Right atrium auricular region (tissue), 2 donors: ENCODE results near the gene TSPAN1. TPM values are rescaled to one million over a fixed set of nuclear protein-coding genes. Genes with fewer than 3 reads are reported as not detected.

Source experiments
- DNase-seq: peaks from one replicate; pipeline ENCODE4 v3.0.0-alpha.2; 2019; ENCODE audit warnings: low spot score
- H3K27ac ChIP-seq, 2 donors: fragments of 200-600 bp; sonication (generic); 1 replicate in 1 of 2; 2 replicates in 1 of 2; pipeline ENCODE4 v1.5.1; 2016 to 2019
- H3K27me3 ChIP-seq, 2 donors: fragments of 200-600 bp; sonication (generic); one replicate each; pipeline versions ENCODE4 v1.5.1 to v1.6.0; 2017 to 2019
- H3K36me3 ChIP-seq: fragments of 200-600 bp; sonication (generic); one replicate; pipeline ENCODE4 v1.5.1; 2016
- H3K4me1 ChIP-seq, 2 donors: fragments of 200-600 bp; sonication (generic); one replicate each; pipeline versions ENCODE4 v1.5.1 to v1.6.0; 2017 to 2019
- H3K4me3 ChIP-seq, 2 donors: fragments of 200-600 bp; sonication (generic); 1 replicate in 1 of 2; 2 replicates in 1 of 2; pipeline ENCODE4 v1.5.1; 2017 to 2019; ENCODE audit warnings: mild to moderate bottlenecking in 1 of 2, moderate library complexity in 1 of 2
- H3K9me3 ChIP-seq, 2 donors: fragments of 200-600 bp; sonication (generic); one replicate each; pipeline ENCODE4 v1.5.1; 2019
- total RNA-seq, 2 donors: library from RNA; depleted of rRNA; stranded (reverse); fragments of >200 nt; gene quantifications; one replicate each; pipeline ENCODE4 v1.1.0, GENCODE V29; 2016
- TF ChIP-seq, protein P1 (sequence below), 2 donors: fragments of 200-600 bp; sonication (generic); IDR thresholded peaks; one replicate each; pipeline ENCODE4 v1.5.1; 2019; ENCODE audit warnings: antibody characterized with exemption in 2 of 2

Gene TSPAN1
- total RNA-seq, 2 donors from 2014 or later = 2.0 to 2.3 TPM

DNA sequence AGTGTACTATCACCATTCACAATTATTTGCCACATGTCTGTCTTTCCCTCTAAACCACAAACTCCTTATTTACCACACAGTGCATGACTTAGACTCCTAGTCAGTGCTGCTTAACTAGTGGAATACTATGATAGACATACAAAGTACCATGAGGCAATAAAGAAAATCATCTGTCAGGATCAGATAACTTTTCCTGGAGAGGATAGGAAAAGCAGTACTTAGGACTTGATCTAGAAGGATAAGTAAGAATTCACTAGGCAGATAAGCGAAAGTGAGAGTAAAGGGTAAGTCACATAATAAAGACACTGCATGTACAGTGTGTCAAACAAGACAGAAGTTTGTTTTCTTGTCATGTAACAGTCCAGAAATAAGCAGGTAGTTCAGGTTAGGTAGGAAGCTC, 21.2 kb upstream of the TSPAN1 start:
- Histone ChIP-seq H3K9me3 (no peaks in the 10 kb centered on the region), H3K36me3 (no peaks in the 10 kb centered on the region), H3K4me3 (no peak overlapping the region), H3K4me1 (no peaks in the 10 kb centered on the region), H3K27me3 (no peaks in the 10 kb centered on the region), H3K27ac (no peak overlapping the region)
- DNase-seq = no peak
- TF ChIP-seq, protein P1, sequence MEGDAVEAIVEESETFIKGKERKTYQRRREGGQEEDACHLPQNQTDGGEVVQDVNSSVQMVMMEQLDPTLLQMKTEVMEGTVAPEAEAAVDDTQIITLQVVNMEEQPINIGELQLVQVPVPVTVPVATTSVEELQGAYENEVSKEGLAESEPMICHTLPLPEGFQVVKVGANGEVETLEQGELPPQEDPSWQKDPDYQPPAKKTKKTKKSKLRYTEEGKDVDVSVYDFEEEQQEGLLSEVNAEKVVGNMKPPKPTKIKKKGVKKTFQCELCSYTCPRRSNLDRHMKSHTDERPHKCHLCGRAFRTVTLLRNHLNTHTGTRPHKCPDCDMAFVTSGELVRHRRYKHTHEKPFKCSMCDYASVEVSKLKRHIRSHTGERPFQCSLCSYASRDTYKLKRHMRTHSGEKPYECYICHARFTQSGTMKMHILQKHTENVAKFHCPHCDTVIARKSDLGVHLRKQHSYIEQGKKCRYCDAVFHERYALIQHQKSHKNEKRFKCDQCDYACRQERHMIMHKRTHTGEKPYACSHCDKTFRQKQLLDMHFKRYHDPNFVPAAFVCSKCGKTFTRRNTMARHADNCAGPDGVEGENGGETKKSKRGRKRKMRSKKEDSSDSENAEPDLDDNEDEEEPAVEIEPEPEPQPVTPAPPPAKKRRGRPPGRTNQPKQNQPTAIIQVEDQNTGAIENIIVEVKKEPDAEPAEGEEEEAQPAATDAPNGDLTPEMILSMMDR (IDR thresholded peaks at IDR 0.05) = no peak

DNA sequence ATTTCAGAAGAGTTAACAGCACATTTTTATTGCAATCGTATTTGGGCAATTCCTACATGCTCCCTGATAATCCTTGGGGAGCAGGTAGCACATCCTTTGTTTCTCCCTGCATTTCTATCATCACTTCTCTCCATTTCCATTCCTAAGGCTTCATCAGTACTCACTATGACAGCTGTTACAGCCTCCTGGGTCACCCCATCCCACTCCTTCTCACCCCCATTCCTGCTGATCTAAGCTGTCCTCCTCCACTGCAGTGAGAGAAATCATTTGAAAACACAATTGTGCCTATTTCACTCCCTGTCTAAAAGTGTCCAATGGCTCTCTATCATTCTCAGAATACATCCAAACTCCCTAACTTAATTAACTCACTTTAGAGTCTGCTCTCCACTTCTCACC, 17.0 kb upstream of the TSPAN1 start:
- Histone ChIP-seq H3K27me3 (no peaks in the 10 kb centered on the region), H3K36me3 (no peaks in the 10 kb centered on the region), H3K4me3 (no peak overlapping the region), H3K27ac (no peak overlapping the region), H3K9me3 (no peaks in the 10 kb centered on the region), H3K4me1 (no peaks in the 10 kb centered on the region)
- no peak for DNase-seq
- TF ChIP-seq, protein P1 (IDR thresholded peaks at IDR 0.05) = no peak

DNA sequence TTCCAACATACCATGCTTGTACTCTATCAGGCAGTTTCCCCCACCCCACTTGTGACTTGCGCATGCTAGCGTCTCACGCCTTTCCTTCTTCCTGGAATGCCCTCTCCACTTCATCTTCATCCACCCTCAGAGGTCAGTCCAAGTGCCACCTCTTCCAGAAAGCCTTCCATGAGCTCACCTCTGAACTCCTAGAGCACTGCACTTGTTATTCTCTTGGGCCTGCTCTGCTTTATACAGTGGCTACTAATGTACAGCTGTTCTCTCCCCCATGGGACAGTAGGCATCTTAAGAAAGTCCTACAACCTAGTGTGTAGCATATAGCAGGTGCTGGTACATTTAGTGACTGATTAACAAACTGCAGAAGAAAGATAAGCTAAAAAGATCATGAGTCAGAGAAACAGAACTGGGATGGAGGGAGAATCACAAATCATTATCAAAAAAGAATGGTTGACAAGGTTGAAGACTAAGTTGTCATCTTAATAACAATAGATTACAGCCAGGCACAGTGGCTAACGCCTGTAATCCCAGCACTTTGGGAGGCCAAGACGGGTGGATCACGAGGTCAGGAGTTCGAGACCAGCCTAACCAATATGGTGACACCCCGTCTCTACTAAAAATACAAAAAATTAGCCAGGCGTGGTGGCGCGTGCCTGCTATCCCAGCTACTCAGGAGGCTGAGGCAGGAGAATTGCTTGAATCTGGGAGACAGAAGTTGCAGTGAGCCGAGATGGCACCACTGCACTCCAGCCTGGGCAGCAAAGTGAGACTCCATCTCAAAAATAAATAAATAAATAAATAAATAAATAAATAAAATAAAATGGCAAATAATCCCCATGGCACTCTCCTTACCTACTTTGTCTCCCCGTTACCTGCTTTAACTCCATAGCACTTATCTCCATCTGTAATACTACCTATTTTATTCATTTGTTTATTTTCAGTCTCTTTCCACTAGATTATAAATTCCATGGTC, 16.3 kb upstream of the TSPAN1 start:
- DNase-seq = no peak
- TF ChIP-seq, protein P1 (IDR thresholded peaks at IDR 0.05) = no peak
- no peak overlapping the region for H3K27ac ChIP-seq
- no peaks in the 10 kb centered on the region for H3K9me3 ChIP-seq
- no peak overlapping the region for H3K4me3 ChIP-seq
- no peaks in the 10 kb centered on the region for H3K27me3 ChIP-seq
- H3K4me1 ChIP-seq = no peaks in the 10 kb centered on the region
- no peaks in the 10 kb centered on the region for H3K36me3 ChIP-seq

DNA sequence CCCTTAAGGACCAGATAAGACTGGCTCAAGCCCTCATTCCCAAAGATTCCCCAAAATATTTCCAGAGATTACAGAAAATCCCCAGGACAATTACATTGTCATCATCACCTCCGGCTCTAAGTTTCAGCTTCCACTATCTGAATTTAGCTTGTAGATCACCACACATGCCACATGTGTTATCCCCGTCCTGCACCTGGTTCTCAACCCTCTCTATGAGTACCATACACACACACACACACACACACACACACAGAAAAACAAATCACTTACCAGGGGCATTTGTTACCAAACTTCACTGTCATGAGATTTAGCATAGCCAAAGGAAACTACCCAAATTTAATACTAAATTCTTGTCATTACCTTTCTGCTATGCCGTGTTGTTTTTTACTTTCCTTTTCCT, 15.4 kb upstream of the TSPAN1 start:
- no peak for DNase-seq
- Histone ChIP-seq H3K36me3 (no peaks in the 10 kb centered on the region), H3K4me1 (no peaks in the 10 kb centered on the region), H3K27me3 (no peaks in the 10 kb centered on the region), H3K4me3 (no peak overlapping the region), H3K27ac (no peak overlapping the region), H3K9me3 (no peaks in the 10 kb centered on the region)
- TF ChIP-seq, protein P1 (IDR thresholded peaks at IDR 0.05) = no peak

DNA sequence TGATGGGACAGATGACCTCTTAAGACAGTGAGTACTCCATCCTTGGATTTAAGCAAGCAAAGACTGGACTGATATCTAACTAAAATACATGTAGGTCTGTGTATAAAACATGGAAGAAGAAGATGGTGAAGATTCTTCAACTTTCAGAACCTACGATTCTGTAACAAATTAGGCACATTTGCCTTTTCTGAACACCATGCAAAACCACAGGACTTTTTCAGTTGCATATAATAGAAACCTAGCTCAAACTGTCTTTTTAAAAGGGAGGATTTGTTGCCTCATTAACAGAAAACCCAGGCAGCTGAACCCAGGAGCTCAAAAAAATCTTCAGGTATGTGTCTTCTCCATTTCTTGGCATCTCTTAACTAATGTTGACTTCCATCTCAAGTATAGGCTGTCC, 14.7 kb upstream of the TSPAN1 start:
- H3K27me3 ChIP-seq = no peaks in the 10 kb centered on the region
- no peaks in the 10 kb centered on the region for H3K36me3 ChIP-seq
- TF ChIP-seq, protein P1 (IDR thresholded peaks at IDR 0.05) = no peak
- no peak overlapping the region for H3K4me3 ChIP-seq
- no peaks in the 10 kb centered on the region for H3K9me3 ChIP-seq
- no peaks in the 10 kb centered on the region for H3K4me1 ChIP-seq
- no peak overlapping the region for H3K27ac ChIP-seq
- no peak for DNase-seq
